ENCODE measurements around the gene ENTPD1.

DNA sequence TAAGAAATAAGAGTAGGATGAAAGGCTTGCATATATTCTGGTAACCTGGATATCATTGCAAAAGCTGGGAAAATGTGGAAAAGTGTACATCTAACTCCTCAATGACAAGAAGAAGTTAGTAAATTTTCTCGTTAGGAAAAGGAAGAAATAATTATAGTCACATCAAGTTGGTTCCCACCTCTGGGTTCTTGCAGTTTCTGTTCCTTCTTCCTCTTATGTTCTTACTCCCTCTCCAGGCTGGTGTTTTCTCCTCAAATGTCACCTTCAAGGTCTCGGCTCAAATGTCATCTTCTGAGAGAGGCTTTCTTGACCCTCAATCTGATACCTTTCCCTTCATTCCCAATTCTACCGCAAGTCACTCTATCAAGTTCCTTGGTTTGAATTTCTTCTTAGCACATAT lies 64.4 kb downstream of the ENTPD1 start:
- TF ChIP-seq, protein P1, sequence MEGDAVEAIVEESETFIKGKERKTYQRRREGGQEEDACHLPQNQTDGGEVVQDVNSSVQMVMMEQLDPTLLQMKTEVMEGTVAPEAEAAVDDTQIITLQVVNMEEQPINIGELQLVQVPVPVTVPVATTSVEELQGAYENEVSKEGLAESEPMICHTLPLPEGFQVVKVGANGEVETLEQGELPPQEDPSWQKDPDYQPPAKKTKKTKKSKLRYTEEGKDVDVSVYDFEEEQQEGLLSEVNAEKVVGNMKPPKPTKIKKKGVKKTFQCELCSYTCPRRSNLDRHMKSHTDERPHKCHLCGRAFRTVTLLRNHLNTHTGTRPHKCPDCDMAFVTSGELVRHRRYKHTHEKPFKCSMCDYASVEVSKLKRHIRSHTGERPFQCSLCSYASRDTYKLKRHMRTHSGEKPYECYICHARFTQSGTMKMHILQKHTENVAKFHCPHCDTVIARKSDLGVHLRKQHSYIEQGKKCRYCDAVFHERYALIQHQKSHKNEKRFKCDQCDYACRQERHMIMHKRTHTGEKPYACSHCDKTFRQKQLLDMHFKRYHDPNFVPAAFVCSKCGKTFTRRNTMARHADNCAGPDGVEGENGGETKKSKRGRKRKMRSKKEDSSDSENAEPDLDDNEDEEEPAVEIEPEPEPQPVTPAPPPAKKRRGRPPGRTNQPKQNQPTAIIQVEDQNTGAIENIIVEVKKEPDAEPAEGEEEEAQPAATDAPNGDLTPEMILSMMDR (IDR thresholded peaks at IDR 0.05; ENCODE audit: low read depth, low read length), result no peak; the same call in 1 of the 2 replicates
- no peak for TF ChIP-seq EZH2phosphoT487 (IDR thresholded peaks at IDR 0.05; ENCODE audit: low read depth)
